ENCODE results near the gene FAM171A1.

Gene FAM171A1

DNA sequence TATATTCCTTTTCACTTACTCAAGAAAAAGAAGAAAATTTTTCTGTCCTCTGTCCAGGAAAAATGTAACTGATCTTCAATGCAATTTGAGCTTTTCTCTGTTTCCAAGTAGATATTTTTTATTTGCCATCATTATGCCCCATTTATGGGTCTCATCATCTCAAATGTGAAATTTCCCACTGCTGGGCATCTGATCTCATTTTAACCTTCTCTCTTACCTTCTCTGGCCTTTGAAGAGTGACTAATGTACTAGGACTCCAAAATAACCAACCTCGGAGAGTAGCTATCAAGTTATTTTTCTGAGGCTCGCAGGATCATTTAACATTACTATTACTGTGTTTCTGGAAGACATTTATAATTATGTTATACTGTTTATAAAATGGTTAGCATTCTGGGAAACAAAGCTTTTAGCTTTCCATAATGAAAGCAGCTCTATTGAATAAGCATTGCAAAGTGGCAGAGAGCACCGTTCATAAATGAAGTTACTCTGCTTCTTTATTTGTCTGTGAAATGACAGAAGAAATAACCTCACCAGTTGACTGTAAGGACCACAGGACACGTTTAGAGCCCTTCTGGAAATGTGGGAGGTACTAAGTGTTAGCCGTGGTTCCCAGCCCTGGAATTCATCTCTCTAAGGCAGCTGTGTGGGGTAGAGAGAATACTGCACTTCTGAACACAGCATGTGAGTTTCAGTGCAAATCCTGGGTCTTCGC, 169.3 kb downstream of the FAM171A1 start:
- no peak for DNase-seq

DNA sequence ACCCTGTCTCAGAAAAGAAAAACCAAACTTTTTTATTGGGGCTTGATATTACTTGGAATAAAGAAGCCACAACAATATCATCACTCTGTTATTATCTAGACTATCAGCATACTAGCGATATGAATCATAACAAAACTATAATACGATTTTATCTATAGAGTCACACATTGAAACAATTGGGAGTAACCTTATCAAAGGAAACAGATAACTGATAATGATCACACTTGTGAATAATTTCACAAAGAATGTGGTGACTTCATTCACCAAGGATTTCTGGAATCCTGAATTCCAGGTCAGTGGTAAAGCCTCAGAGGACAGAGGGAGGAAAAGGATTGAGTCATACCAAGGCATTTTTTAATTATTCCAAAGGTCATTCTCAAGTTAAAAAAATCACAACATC, 170.5 kb downstream of the FAM171A1 start:
- DNase-seq, result no peak

DNA sequence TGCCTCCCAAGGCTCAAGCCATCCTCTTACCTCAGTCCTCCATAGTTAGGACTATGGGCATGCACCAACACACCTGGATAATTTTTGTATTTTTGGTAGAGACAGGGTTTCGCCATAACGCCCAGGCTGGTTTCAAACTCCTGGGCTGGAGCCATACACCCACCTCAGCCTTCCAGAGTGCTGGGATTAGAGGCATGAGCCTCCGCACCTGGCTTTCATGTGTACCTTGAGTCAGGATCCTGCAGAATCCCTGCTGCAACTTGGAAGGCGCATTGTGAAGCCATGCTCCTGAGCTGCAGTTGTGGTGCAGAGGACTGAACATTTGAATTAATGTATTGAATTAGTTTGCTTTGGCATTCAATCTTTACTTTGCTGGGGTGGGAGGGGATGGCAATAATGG, 173.2 kb downstream of the FAM171A1 start:
- DNase-seq, result no peak

DNA sequence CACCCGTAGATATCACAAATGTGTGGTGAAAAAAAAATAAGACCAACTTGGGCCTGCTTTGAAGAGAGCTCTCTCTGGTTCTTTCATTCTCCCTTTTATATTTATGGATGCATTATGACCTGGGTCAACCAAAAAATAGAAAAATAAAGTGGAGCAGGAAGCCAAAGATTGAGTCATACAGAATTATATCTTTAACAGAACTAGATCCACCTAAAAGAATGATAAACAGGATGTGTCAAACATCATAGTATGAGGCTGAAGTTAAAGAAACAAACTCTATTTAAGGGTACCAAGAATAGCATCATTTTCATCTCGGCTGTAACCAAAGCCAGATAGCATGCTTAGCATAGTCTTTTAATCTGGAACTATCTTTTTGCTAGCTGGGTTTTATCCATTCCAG, 173.8 kb downstream of the FAM171A1 start:
- no peak for DNase-seq

DNA sequence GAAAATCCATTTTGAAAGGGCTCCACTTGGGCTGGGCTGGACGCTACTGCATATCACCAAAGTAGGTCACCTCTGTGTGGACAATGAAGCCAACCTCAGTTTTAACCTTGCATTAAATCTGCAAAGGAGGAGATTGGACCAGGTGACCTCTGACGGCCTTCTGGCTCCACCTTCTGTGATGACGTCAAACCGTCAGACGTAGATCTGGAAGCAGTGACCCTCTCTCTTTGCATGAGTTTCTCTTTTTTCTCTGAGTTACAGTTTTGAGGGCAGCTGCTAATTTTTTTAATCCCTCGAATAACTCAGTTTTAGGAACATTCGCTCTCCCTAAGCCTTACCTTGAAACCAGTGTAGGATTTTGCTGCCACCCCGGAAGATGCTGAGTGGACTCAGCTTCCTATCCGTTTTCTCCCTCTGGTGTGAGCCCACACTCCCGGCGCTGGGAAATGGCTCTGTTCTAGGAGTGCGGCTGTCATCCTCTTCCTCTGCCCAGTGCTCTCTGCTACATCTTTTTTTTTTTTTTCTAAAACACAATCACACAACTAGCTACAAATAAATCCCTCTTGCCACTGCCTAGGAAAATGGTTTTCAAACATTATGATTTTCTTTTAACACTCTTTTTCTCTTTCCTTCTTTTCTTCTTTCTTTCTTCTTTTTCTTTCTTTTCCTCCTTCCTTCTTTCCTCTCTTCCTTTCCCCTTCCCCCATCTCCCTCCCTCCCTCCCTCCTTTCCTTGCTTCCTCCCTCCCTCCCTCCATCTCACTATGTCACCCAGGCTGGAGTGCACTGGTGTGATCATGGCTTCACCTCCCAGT, 174.9 kb downstream of the FAM171A1 start:
- DNase-seq, result no peak

DNA sequence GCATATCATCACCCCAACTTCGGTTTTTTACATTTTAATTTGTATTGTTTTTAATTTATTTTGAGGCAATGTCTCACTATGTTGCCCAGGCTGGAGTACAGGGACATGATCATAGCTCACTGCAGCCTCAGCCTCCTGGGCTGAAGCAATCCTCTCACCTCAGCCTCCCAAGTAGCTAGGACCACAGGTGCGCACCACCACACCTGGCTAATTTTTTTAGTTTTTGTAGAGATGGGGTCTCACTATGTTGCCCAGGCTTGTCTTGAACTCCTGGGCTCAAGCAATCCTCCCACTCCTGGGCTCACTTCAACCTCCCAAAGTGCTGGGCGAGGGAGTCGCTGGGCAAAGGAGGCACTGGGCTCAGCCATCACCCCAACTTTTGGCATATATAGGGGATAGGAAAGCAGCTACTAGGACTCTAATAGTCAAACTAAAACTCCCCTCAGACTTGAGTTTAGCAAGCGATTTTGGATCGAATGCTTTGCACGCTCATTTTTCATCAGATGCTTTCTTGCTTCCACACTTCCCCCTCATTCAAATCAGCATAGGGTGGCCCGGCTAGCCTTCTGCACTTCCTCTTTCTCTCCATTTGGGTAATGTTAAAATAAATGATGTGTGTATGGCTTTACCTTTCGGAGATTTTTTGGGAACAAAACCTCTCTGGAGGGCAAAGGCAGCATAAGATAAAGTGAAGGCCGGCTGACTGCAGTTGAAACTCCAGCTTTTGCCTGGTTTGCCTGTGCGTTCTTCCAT, 181.8 kb downstream of the FAM171A1 start:
- no peak for DNase-seq

DNA sequence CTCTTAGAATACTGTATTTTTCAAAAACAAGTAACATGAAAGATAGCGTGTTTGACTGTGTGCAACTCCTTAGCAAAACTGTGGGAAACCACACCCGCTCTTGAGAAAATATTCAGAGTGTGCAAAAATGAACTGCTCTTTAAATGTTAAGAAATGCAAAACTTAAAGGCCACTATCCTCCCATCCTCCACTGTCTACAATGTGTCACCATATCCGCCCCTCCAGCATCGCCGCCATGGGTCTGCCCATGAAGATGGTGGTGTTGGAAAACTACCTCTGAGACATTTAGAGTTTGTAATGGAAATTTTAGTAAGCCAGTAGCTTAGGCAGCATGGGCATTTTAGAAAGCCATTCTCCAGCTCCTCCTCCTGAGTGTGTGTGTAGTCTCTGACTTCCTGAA, 182.5 kb downstream of the FAM171A1 start:
- peak; percentile 7 for DNase-seq

DNA sequence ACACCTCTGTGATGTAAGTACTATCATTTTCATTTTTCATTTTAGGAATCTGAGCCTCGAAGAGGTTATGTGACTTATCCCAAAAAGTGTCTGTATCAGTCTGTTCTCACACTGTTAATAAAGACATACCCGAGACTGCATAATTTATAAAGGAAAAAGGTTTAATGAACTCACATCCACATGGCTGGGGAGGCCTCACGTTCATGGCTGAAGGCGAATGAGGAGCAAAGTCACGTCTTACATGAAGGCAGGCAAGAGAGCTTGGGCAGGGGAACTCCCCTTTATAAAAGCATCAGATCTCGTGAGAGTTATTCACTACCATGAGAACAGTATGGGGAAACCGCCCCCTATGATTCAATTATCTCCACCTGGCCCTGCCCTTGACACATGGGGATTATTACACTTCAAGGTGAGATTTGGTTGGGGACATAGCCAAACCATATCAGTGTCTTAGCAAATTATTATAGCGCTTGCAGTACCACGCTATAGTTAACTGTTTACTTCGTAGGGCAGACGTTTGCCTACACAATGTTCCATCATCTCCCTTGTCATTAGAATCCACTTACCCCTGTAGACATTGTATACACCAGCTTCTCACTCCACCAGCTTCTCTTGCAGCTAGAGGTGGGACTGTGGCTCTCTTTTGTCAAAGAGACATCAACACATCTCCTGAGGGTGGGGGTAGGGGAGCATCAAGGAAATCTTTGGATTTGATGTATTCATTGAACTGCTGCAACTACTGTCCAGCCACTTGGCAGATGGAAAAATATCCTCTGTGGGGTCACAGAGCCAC, 187.2 kb downstream of the FAM171A1 start:
- no peak for DNase-seq

DNA sequence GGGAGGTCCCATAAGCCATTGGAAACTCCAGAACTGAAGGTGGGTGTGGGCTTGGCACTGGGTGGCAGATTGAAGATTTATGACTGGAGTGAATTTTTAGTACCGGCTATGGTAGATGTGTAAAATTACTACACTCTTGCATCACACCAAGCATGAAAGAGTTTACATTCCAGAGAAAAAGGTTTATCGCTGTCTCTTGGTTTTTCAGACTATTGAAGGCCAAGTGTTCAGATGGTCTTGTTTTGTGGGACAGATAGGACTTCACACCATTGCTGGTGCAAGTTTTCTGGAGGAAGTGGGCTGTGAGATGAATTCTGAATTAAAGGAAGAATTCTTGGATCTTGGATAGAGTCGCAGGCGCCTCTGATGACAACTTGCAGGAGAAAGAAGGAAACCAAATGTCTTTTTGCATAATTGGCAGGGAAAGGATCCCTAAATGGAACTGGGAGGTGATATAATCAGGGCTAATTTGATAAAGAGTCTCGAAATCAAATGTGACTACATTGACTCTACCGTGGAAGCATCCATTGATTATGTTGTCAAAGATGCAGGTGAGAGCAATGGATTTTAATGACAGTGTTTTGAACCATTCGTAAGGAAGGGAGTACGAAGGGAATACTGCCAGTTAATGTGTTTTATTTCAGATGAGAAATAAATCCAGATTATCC, 188.4 kb downstream of the FAM171A1 start:
- no peak for DNase-seq

DNA sequence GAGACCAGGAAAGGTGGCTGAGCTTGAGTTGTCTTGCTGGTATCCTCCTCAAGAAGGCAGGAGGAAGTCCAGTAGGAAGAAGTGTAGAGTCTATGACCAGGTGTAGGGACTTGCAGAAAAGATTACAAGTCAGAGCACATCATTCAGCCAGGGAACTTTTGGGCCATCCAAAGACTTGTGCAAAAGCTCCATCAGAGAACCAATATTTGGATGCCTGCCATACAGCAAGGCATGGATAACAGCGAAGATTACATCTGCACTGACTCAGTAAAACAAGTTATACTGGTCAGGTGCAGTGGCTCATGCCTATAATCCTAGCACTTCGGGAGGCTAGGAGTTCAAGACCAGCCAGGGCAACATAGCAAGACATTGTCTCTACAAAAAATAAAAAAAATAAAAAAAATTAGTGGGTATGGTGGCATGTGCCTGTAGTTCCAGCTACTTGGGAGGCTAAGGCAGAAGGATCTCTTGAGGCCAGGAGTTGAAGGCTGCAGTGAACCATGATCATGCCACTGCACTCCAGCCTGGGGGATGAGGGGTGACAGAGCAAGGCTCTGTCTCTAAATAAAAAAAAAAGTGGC, 189.4 kb downstream of the FAM171A1 start:
- no peak for DNase-seq

DNA sequence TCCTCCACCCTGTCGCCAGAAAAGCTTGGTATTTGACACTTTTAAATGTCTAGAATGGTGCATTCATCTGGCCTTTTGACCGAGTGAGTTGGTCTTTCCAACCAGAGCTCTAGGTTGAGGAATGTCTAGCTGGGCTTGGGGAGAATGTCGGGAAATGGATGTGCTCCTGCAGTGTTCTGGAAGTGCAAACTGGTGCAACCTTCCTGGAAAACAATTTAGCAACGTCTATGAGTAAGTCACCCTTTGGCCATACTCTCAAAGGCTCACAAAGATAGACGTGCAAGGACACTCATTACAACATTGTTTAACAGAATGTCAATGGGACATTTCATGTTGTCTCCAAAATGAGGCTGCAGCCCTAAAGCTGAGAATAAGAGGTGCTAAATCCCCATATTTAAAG, 190.4 kb downstream of the FAM171A1 start:
- DNase-seq, result no peak

DNA sequence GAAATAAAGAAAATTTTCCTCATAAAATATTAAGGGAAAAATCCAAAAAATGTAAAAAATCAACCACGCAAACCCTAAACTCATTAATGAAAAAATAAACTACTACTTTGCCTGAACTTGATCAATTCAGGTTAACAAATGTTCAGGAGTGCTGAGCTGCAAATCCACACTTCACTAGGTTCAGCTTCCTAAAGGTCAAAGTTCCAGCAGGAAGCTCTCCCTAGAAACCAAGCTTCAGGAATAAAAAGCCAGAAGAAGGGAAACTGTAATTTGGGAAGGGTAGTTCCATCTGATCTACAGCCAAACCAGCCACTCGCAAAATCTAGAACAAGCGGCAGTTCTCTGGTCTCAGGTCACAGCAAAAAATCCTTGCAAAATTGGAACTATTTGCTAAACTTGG, 194.8 kb downstream of the FAM171A1 start:
- no peak for DNase-seq

DNA sequence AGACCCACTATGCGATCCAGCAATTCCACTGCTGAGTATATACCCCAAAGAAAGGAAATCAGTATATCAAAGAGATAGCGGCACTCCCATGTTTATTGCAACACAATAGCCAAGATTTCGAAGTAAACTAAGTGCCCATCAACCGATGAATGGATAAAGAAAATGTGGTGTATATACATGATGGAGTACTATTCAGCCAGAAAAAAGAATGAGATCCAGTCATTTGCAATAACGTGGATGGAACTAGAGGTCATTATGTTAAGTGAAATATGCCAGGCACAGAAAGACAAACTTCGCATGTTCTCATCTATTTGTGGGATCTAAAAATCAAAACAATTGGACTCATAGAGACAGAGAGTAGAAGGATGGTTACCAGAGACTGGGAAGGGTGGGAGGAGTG, 195.5 kb downstream of the FAM171A1 start:
- DNase-seq, result no peak

DNA sequence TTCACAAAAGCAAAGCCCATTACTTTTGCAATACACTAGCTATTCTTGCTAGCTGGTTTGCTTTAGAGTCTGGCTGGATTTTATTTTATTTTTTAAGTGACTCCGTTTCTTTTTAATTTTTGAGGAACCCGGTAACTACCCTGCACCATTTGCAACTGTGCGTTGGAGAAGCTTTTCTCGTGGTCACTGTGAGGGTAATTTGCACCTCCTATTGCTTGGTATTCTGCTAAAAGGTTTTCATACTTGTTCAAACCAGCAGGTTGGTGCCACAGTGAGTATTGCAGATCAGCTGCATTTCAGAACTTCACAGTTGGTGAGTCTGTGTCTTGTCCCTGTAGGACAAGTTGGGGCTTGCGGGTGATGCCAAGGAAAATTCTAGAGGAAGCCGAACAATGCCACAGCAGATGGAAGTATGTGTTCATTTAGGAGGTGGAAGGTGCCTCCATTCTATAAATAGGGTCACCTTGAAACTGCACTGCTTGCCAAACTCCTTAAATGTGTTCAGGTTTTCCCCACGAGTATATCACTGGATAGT, 198.7 kb downstream of the FAM171A1 start:
- no peak for DNase-seq

DNA sequence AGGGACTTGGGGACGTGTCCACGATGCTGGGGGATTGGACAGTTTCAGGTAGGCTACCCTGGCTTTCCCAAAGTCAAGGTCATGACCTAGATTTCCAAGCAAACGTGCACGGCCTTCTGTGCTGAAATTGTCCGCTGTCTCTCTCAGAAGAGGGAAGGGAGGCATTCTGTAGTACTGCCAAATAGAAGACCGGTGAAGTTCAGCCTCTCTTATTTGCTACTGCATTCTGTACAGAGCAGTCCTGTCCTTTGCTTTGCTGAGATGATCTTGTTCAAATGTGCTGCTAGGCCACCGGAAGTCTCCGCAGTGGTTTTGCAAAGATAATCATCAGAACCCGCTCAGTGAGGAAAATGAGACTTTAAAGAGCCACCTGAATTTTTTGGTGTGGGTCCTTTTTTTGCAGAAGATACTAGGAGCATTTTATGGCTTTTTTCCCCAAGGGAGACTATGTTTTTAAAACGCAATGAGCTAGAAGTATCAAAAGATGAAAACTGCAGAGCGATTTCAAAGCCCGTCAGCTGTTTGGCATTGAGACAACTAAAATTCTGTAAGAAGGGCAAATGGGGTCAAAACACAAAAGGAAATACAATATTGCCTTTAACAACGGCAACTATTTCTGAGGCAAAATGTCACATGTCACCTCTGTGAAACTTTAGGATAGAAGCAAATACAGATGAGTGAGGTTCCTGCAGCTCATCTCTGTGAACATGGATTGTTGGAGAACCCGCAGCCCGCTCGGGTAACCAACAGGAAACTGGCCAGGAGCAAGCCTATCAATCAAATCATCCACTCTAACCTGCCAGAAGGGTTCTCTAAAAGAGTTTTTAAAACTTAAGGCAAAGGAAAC, 201.3 kb downstream of the FAM171A1 start:
- DNase-seq, result peak; percentile 59

DNA sequence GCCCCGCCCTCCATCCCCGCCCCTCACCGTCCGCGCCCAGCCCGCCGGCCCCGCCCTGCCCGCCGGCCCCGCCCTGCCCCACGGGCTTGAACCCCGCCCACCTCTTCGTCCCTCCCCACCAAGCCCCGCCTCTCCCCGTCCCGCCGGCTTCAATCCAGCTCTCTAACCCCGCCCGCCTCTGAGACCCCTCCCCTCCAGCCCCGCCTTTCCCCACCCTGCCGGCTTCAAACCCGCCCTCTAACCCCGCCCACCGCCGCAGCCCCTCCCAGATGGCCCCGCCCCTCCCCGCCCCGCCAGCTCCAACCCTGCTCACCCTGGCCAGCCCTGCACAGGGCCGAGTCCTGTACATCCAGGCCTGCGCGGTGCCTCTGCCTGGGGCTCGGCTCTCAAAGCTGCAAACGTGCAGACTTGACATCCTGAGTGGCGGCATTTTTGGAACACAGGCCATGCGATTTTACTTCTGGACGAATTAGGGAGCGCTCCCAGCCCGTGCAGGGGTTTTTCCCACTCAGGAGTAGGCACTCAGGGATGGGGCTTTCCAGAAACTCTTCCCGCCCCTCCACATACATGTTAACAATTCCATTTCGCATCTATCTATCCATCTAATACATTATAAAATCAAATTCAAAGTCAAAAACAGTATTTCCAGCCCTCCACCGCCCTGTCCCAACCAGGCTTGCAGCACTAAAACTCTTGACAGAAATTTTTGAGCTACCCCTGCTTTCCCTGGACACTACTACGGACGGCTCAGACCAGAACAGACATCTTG, 202.1 kb downstream of the FAM171A1 start:
- peak; percentile 88 for DNase-seq

DNA sequence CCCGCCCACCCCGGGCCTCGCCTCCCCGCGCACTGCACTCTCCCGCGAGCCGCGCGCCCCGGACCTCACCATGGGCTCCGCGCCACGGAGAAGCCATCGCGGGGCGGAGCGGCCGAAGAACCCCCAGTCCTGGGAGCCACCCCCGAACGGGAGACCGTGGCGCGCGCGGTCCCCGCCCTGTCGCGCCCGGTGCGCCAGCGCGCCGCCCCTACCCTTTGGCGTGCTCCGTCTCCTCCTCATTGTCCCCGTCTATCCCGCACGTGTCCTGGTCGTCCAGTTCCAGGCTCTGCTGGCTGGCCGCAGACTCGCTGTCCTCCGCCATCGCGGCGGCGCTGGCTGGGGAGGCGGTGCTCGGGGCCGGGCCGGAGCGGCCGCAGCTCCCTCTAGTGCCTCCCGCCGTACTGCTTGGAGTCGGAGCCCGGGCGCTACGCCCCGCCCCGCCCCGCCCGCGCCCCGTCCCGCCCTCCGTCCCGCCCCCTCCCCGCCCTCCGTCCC, 202.8 kb downstream of the FAM171A1 start, which contains the start of gene NMT2:
TSS of gene NMT2 (minus strand) at position 403 of the 495 bp plus-strand sequence. CDS start at position 322, 81 bp downstream.
- no peak for DNase-seq

DNA sequence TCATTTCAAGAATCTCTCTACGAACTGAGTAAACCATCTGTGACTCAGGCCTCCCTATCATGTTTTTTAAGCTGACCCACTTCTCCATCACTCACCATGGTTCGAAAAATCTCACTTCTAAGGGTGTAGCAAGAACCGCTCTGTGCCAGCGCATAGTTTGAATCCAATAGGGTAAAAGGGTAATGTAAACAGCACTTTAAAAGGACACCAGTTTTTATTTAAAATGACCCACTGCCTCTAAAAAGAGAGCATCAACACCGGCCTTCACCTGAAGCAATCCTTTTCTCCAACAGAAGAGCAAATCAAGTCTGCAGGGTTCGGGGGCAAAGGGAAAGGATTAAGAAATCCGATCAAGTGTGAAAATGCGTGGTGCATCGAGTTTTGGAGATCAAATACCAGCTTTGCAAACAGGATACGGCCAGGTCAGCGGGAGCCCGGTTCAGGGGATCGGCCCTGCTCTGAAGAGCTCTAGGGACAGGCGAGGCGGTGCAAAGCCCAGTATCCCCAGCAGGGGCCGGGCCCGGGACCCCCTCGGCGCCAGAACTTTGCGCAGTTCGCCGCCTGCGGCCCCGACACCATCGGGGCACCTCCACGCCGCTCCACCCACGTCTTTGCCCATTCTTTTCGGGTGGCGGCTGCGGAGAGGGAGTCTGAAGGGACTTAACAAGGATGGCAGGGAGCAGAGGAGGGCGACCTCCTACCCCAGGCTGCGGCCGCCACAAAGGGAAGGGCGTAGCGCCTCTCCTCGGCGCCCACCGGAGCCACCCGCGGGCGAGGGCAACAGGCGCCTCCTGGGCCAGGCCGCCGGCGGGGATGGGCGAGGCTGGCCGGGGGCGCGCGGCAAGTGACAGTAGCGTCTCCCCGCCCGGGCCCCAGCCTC, 203.4 kb downstream of the FAM171A1 start:
- peak; percentile 31 for DNase-seq
